Panc1 (cell line): ENCODE results near the gene GIPC3. TPM values are rescaled to one million over a fixed set of nuclear protein-coding genes. Genes with fewer than 3 reads are reported as not detected.
A peak's percentile ranks its signal among the peaks of the same experiment; 100 is the strongest.

Experiments
- ATAC-seq: fragments of 200-7000 bp; cut with Tn5 transposase; 2 replicates; pipeline ENCODE4 v1.9.1; 2020; ENCODE audit warnings: mild to moderate bottlenecking, moderate library complexity
- BruUV-seq: library from RNA; stranded (reverse); fragments of 400-500 nt; replicated peaks from 2 replicates; lab custom pipeline; 2021; lab: Mats Ljungman, UMichigan
- CTCF ChIA-PET: fragments of 300-600 bp; sonication (Branson Sonifier 250); formaldehyde crosslinking; loops from one replicate; lab custom pipeline; 2022; ENCODE audit warnings: antibody characterized with exemption; lab: Charles Lee
- POLR2A ChIA-PET: fragments of 300-600 bp; sonication (Branson Sonifier 250); formaldehyde crosslinking; loops from one replicate; lab custom pipeline; 2022; ENCODE audit warnings: antibody characterized with exemption; lab: Charles Lee
- DNase-seq: peaks from one replicate; pipeline ENCODE4 v3.0.0-alpha.2; 2010; ENCODE audit warnings: low read depth, low spot score
- H3K27ac ChIP-seq: 2 replicates; pipeline ENCODE4 v1.5.1; 2011; ENCODE audit warnings: mild to moderate bottlenecking, low read length, inconsistent platforms
- H3K27me3 ChIP-seq: fragments of 200-500 bp; sonication (Bioruptor generic); 2 replicates; pipeline ENCODE4 v1.6.0; 2014; ENCODE audit warnings: low read length, inconsistent platforms; ENCODE audit not compliant: control insufficient read depth, insufficient read depth
- H3K36me3 ChIP-seq: fragments of 200-500 bp; sonication (Bioruptor generic); 2 replicates; pipeline ENCODE4 v1.5.1; 2014; ENCODE audit warnings: inconsistent platforms, mild to moderate bottlenecking, low read length, moderate library complexity; ENCODE audit not compliant: control insufficient read depth, insufficient read depth
- H3K4me1 ChIP-seq: 2 replicates; pipeline ENCODE4 v1.5.1; 2011; ENCODE audit warnings: inconsistent platforms, mild to moderate bottlenecking, low read length, moderate library complexity; ENCODE audit not compliant: control insufficient read depth, insufficient read depth
- H3K4me3 ChIP-seq, 2 experiments: 2 replicates each; pipeline ENCODE4 v1.5.1; 2011 to 2012; ENCODE audit warnings: low read depth in 2 of 2, low read length in 2 of 2, mild to moderate bottlenecking in 2 of 2, inconsistent platforms in 1 of 2, moderate library complexity in 1 of 2
- H3K9me3 ChIP-seq: fragments of 200-500 bp; sonication (Bioruptor generic); 2 replicates; pipeline ENCODE4 v1.5.1; 2014; ENCODE audit warnings: low read depth, mild to moderate bottlenecking, inconsistent platforms, low read length, moderate library complexity; ENCODE audit not compliant: control insufficient read depth, insufficient read depth
- CTCF ChIP-seq: fragments of 450-650 bp; IDR thresholded peaks from 2 replicates; pipeline ENCODE4 v1.5.1; 2017; ENCODE audit warnings: mild to moderate bottlenecking
- POLR2AphosphoS5 ChIP-seq: IDR thresholded peaks from 2 replicates; pipeline ENCODE4 v1.6.1; 2012; ENCODE audit warnings: mild to moderate bottlenecking, low read depth, low read length, moderate library complexity
- SIN3A ChIP-seq: IDR thresholded peaks from 2 replicates; pipeline ENCODE4 v1.6.1; 2012; ENCODE audit warnings: low read depth, mild to moderate bottlenecking, low read length, moderate library complexity, borderline replicate concordance; ENCODE audit not compliant: insufficient read depth
- TCF7L2 ChIP-seq: IDR thresholded peaks from 2 replicates; pipeline ENCODE4 v1.6.1; 2011; ENCODE audit warnings: mild to moderate bottlenecking, low read depth, low read length, inconsistent platforms
- in situ Hi-C: cut with HindIII; loops from 2 replicates; pipeline ENCODE4 v1.10.0; 2016; ENCODE audit warnings: low sequenced_read_pairs, low pct_unique_long_range_greater_than_20kb
- intact Hi-C: fragments of 100-400 bp; cut with micrococcal nuclease; formaldehyde crosslinking; loops from one replicate; pipeline ENCODE4 v1.10.0; 2022; ENCODE audit not compliant: unreplicated experiment
- total RNA-seq: library from RNA; stranded (reverse); gene quantifications from one replicate; pipeline ENCODE4 v1.2.1, GENCODE V29; 2021; ENCODE audit not compliant: unreplicated experiment
- TF ChIP-seq, protein P1 (sequence below), 2 experiments: IDR thresholded peaks; 2 replicates each; pipeline ENCODE4 v1.6.1; 2011 to 2012; ENCODE audit warnings: low read depth in 2 of 2, control low read depth in 1 of 2, low read length in 1 of 2, mild to moderate bottlenecking in 1 of 2, moderate library complexity in 1 of 2; ENCODE audit not compliant: insufficient read depth in 1 of 2

The GIPC3 gene
- total RNA-seq, 1 experiment from 2014 or later, result 0.92 TPM

DNA sequence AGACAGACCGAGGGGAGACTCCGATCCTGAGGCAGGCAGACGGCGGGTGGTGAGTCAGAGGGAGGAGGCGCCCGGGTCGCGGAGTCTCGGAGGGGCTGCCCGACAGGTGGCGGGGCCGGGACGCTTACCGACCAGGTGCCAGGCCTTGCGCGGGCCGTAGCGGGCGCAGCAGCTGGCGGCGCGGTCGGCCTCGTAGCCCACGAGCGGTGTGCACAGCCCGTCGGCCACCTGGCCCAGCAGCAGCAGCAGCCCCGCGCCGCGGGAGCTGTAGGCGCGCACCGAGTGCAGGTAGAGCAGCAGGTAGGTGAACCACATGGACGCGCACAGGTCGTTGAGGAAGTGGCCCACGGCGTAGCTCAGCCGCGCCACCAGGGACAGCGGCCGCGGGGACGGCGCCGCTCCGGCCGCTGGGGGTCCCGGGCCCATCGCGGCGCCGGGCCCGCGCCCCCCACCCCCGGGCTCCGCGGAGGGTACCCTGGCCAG, 28.3 kb upstream of the GIPC3 start:
- ATAC-seq (peak; percentile 28), DNase-seq (no peak)
- Histone ChIP-seq H3K27me3 (no peaks in the 10 kb centered on the region), H3K4me3 (peak overlapping the region; percentile 62 to 63), H3K9me3 (no peaks in the 10 kb centered on the region), H3K27ac (peak overlapping the region; percentile 65), H3K36me3 (no peaks in the 10 kb centered on the region; the same call in 1 of the 2 replicates), H3K4me1 (peaks cover 11% of the 10 kb centered on the region)
- CTCF ChIA-PET, result interaction anchor here (0.6 kb wide), 1 partner anchor 165 kb away, joined by 3 read pairs; no protein-coding TSS in a partner anchor
- in situ Hi-C loops (no loop called here), intact Hi-C loops (no loop called here)
- TF ChIP-seq CTCF, result no peak
- no peak for TF ChIP-seq POLR2AphosphoS5
- POLR2A ChIA-PET, result no interaction called here
- BruUV-seq, result no TSS peak

DNA sequence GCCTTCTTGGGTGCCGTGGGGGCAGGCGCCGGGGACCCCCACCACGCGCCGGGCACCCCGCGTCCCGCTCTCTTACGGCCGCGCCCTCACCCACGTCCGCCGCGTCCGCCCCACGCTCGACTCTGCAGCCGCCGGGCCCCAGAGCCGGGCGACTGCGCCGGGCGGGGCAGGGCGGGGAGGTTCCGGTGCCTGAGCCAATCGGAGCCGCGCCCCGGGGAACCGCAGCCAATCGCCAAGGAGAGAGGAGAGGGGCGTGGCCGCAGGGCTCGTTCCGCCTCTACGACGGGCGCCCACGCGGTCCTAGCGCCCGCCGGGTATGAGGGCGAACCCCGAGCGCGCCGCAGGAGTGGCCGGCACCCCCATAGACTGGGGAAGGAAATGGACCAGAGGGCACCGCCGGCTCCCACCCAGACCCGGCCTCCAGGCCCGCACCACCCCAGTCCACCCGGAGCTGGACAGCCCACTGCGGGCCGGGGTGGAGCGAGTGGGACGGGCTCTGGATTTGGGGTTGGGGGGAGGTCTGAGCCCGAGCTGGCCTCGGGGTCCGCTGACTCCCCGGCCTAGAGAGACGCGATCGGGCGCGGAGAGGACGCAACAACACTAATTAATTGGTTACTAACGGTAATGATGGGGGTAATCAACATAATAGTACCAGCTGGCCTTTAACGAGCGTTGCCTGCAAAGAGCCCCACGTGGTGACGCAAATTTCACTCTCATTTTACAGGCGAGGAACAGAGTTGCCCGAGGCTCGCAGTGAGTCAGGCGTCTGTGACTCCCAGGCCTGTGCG, 27.6 kb upstream of the GIPC3 start, which contains the start of gene MFSD12:
TSS of gene MFSD12 (minus strand) at position 126 of the 788 bp plus-strand sequence. CDS start 183 bp downstream, outside the sequence.
- Histone ChIP-seq H3K36me3 (no peaks in the 10 kb centered on the region; the same call in 1 of the 2 replicates), H3K27ac (peak within 1 kb of the TSS; percentile 72), H3K4me1 (peaks cover 11% of the 10 kb centered on the region), H3K27me3 (no peaks in the 10 kb centered on the region), H3K9me3 (no peaks in the 10 kb centered on the region), H3K4me3 (peak within 1 kb of the TSS; percentile 62 to 68)
- TF ChIP-seq CTCF, result no peak
- TF ChIP-seq POLR2AphosphoS5, result peak; percentile 45; the same call in 1 of the 2 replicates
- in situ Hi-C loops, result no loop called here
- DNase-seq (no peak), ATAC-seq (peak; percentile 98)
- POLR2A ChIA-PET, result no interaction called here
- CTCF ChIA-PET, result no interaction called here
- intact Hi-C loops, result no loop called here
- no TSS peak for BruUV-seq

- in situ Hi-C loops, result no loop called here
- Histone ChIP-seq H3K36me3 (no peaks in the 10 kb centered on the region), H3K4me1 (no peaks in the 10 kb centered on the region), H3K4me3 (no peak overlapping the region), H3K27ac (no peak overlapping the region), H3K9me3 (no peaks in the 10 kb centered on the region), H3K27me3 (no peaks in the 10 kb centered on the region)
- ATAC-seq, result no peak
- DNase-seq, result no peak
- TF ChIP-seq TCF7L2 (no peak), POLR2AphosphoS5 (no peak), SIN3A (no peak), CTCF (no peak)
- TF ChIP-seq, protein P1, sequence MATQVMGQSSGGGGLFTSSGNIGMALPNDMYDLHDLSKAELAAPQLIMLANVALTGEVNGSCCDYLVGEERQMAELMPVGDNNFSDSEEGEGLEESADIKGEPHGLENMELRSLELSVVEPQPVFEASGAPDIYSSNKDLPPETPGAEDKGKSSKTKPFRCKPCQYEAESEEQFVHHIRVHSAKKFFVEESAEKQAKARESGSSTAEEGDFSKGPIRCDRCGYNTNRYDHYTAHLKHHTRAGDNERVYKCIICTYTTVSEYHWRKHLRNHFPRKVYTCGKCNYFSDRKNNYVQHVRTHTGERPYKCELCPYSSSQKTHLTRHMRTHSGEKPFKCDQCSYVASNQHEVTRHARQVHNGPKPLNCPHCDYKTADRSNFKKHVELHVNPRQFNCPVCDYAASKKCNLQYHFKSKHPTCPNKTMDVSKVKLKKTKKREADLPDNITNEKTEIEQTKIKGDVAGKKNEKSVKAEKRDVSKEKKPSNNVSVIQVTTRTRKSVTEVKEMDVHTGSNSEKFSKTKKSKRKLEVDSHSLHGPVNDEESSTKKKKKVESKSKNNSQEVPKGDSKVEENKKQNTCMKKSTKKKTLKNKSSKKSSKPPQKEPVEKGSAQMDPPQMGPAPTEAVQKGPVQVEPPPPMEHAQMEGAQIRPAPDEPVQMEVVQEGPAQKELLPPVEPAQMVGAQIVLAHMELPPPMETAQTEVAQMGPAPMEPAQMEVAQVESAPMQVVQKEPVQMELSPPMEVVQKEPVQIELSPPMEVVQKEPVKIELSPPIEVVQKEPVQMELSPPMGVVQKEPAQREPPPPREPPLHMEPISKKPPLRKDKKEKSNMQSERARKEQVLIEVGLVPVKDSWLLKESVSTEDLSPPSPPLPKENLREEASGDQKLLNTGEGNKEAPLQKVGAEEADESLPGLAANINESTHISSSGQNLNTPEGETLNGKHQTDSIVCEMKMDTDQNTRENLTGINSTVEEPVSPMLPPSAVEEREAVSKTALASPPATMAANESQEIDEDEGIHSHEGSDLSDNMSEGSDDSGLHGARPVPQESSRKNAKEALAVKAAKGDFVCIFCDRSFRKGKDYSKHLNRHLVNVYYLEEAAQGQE (IDR thresholded peaks at IDR 0.05; ENCODE audit: insufficient read depth in 1 of 2, low read depth in 2 of 2, low read length in 1 of 2), result no peak
- intact Hi-C loops, result no loop called here
- CTCF ChIA-PET, result no interaction called here
- POLR2A ChIA-PET, result no interaction called here
- no TSS peak for BruUV-seq
Measured at GRCh38 chr19:3563709-3564524, 21.4 kb upstream of the GIPC3 start.
